ENCODE results near the gene FAM13A.

DNA sequence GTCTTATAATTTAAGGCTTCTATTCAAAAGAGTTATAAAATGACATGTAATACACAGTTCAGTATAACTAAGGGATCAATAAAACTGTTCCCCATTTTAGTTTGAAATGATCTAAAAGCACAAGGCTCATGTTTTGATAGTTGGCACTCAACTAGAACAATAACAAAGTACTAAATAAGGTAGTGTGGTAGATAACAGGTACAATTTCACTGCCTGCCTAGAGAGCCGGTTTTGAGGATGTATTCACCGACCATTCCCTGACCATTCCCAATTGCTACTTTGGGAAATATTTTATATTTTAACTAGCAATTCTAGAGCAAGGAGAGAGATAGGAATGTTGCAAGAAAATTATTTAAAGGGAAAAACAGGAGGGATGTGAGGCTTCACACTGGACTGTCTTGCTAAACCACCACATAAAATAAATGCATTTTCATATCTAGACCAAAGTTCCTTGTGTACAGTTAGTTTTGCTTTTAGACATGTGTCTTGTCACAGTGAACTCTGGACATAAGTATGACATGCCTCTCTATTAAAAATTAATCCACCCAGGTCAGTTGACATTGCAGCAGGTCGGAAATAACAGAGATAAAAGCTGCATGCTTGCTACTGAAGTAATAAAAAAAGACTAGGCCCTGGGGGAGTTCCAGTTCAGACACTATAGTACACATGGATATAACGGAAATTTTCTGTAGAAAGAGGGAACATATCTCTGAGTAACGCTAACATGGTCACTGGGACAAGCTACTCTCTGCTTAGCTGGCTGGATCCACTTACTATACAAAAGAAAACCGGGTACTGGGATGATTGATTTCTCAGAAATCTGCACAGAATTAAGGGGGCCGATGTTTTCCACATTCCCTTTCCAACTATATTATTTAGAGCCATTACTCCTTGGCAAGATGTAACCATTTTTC is 303.1 kb downstream of the FAM13A start:
- TF ChIP-seq EP300 (IDR thresholded peaks at IDR 0.05) = no peak
- TF ChIP-seq, protein P1, sequence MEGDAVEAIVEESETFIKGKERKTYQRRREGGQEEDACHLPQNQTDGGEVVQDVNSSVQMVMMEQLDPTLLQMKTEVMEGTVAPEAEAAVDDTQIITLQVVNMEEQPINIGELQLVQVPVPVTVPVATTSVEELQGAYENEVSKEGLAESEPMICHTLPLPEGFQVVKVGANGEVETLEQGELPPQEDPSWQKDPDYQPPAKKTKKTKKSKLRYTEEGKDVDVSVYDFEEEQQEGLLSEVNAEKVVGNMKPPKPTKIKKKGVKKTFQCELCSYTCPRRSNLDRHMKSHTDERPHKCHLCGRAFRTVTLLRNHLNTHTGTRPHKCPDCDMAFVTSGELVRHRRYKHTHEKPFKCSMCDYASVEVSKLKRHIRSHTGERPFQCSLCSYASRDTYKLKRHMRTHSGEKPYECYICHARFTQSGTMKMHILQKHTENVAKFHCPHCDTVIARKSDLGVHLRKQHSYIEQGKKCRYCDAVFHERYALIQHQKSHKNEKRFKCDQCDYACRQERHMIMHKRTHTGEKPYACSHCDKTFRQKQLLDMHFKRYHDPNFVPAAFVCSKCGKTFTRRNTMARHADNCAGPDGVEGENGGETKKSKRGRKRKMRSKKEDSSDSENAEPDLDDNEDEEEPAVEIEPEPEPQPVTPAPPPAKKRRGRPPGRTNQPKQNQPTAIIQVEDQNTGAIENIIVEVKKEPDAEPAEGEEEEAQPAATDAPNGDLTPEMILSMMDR (IDR thresholded peaks at IDR 0.05) = no peak
